Gastroesophageal sphincter (tissue), 4 donors: ENCODE measurements around the gene LRRC8C. TPM values are rescaled to one million over a fixed set of nuclear protein-coding genes. Genes with fewer than 3 reads are reported as not detected.
A peak's percentile ranks its signal among the peaks of the same experiment; 100 is the strongest.

ENCODE experiments used
- ATAC-seq: fragments of 150-250 bp; one replicate; pipeline ENCODE4 v1.9.1; 2016; ENCODE audit warnings: mild to moderate bottlenecking, moderate library complexity
- H3K27ac ChIP-seq, 4 donors: fragments of 200-600 bp; sonication (generic) in 3 of 4; 1 replicate in 3 of 4; 2 replicates in 1 of 4; pipeline ENCODE4 v1.5.1; 2016 to 2019
- H3K27me3 ChIP-seq: fragments of 200-600 bp; sonication (generic); one replicate; pipeline ENCODE4 v1.5.1; 2019
- H3K36me3 ChIP-seq, 2 donors: fragments of 200-600 bp; sonication (generic); one replicate each; pipeline ENCODE4 v1.5.1; 2019; ENCODE audit warnings: control low read depth in 1 of 2
- H3K4me1 ChIP-seq, 3 donors: fragments of 200-600 bp; sonication (generic); 1 replicate in 2 of 3; 2 replicates in 1 of 3; pipeline ENCODE4 v1.5.1; 2016 to 2019; ENCODE audit warnings: control low read depth in 2 of 3
- H3K4me3 ChIP-seq, 2 donors: fragments of 200-600 bp; sonication (generic); one replicate each; pipeline ENCODE4 v1.5.1; 2019; ENCODE audit warnings: mild to moderate bottlenecking in 1 of 2, moderate library complexity in 1 of 2
- H3K9me3 ChIP-seq, 3 donors: fragments of 200-600 bp; sonication (generic); one replicate each; pipeline ENCODE4 v1.5.1; 2017 to 2019; ENCODE audit warnings: control low read depth in 2 of 3
- CTCF ChIP-seq, 4 experiments: fragments of 200-600 bp in 2 of 4; fragments of 450-650 bp in 2 of 4; sonication (generic) in 1 of 4; IDR thresholded peaks; one replicate each; pipeline ENCODE4 v1.5.1; 2017 to 2019; ENCODE audit warnings: antibody characterized with exemption in 4 of 4, mild to moderate bottlenecking in 2 of 4, moderate library complexity in 2 of 4
- EP300 ChIP-seq: sonication (generic); formaldehyde crosslinking; IDR thresholded peaks from one replicate; pipeline ENCODE4 v1.6.1; 2017; ENCODE audit warnings: antibody characterized with exemption, mild to moderate bottlenecking
- POLR2A ChIP-seq, 2 donors: fragments of 450-650 bp; IDR thresholded peaks; one replicate each; pipeline ENCODE4 v1.6.1; 2017; ENCODE audit warnings: antibody characterized with exemption in 2 of 2, mild to moderate bottlenecking in 2 of 2, moderate library complexity in 1 of 2
- POLR2AphosphoS5 ChIP-seq: sonication (generic); formaldehyde crosslinking; IDR thresholded peaks from one replicate; pipeline ENCODE4 v1.6.1; 2017; ENCODE audit warnings: antibody characterized with exemption
- WGBS, 2 donors: methylation state at CpG; one replicate each; pipeline ENCODE4 v1.1.5; 2018; ENCODE audit warnings: low coverage in 1 of 2; 5-methylcytosine and 5-hydroxymethylcytosine counted together
- total RNA-seq, 4 donors: library from RNA; depleted of rRNA; stranded (reverse); fragments of >200 nt; gene quantifications; one replicate each; pipeline ENCODE4 v1.1.0, GENCODE V29; 2016

The LRRC8C gene
- total RNA-seq, 4 donors from 2014 or later: 5.4 to 9.6 (median 6.2) TPM

- peaks cover 0 to 7% of the 10 kb centered on the region in 2 donors for H3K36me3 ChIP-seq
- no peak for ATAC-seq
- H3K27ac ChIP-seq: peak overlapping the region in 2 of 4 donors; percentile 32 to 33
- 50 to 90% methylated on average over 2 to 4 of the region's 4 CpGs for WGBS, 2 donors
- H3K4me3 ChIP-seq: no peak overlapping the region
- peaks cover 0 to 19% (median 4%) of the 10 kb centered on the region in 3 donors for H3K4me1 ChIP-seq
- TF ChIP-seq POLR2A (IDR thresholded peaks at IDR 0.05) (no peak), POLR2AphosphoS5 (no peak), EP300 (no peak), CTCF (IDR thresholded peaks at IDR 0.05) (no peak)
- no peaks in the 10 kb centered on the region for H3K9me3 ChIP-seq
- no peaks in the 10 kb centered on the region for H3K27me3 ChIP-seq
Observed at GRCh38 chr1:89692601-89693521, 59.9 kb downstream of the LRRC8C start.

- peaks cover 0 to 19% (median 4%) of the 10 kb centered on the region in 3 donors for H3K4me1 ChIP-seq
- H3K27ac ChIP-seq: no peak overlapping the region
- no peaks in the 10 kb centered on the region for H3K36me3 ChIP-seq
- ATAC-seq: no peak
- no peak overlapping the region for H3K4me3 ChIP-seq
- no peaks in the 10 kb centered on the region for H3K9me3 ChIP-seq
- H3K27me3 ChIP-seq: no peaks in the 10 kb centered on the region
- no peak for TF ChIP-seq POLR2A (IDR thresholded peaks at IDR 0.05)
- no peak for TF ChIP-seq POLR2AphosphoS5
- no peak for TF ChIP-seq EP300
- no peak for TF ChIP-seq CTCF (IDR thresholded peaks at IDR 0.05)
Observed at GRCh38 chr1:89695847-89696246, 62.9 kb downstream of the LRRC8C start.

- Histone ChIP-seq H3K27me3 (no peaks in the 10 kb centered on the region), H3K4me1 (peaks cover 0 to 11% (median 4%) of the 10 kb centered on the region in 3 donors), H3K4me3 (no peak overlapping the region), H3K36me3 (no peaks in the 10 kb centered on the region), H3K9me3 (no peaks in the 10 kb centered on the region), H3K27ac (no peak overlapping the region)
- WGBS, 2 donors: 11 to 17% methylated on average over 1 of the region's 1 CpG
- ATAC-seq: no peak
- no peak for TF ChIP-seq EP300
- no peak for TF ChIP-seq POLR2AphosphoS5
- no peak for TF ChIP-seq POLR2A (IDR thresholded peaks at IDR 0.05)
- no peak for TF ChIP-seq CTCF (IDR thresholded peaks at IDR 0.05)
Observed at GRCh38 chr1:89697383-89697782, 64.5 kb downstream of the LRRC8C start.

- TF ChIP-seq POLR2A (IDR thresholded peaks at IDR 0.05) (no peak), EP300 (no peak), CTCF (IDR thresholded peaks at IDR 0.05) (no peak), POLR2AphosphoS5 (no peak)
- H3K9me3 ChIP-seq: no peaks in the 10 kb centered on the region
- 56 to 57% methylated on average over 3 of the region's 3 CpGs for WGBS, 2 donors
- ATAC-seq: no peak
- H3K36me3 ChIP-seq: no peaks in the 10 kb centered on the region
- no peak overlapping the region for H3K27ac ChIP-seq
- no peaks in the 10 kb centered on the region for H3K27me3 ChIP-seq
- peaks cover 0 to 6% (median 0%) of the 10 kb centered on the region in 3 donors for H3K4me1 ChIP-seq
- H3K4me3 ChIP-seq: no peak overlapping the region
Observed at GRCh38 chr1:89698020-89698560, 65.2 kb downstream of the LRRC8C start.

GRCh38 chr1:89698624-89699023, 65.7 kb downstream of the LRRC8C start:
- no peak for ATAC-seq
- Histone ChIP-seq H3K4me3 (no peak overlapping the region), H3K4me1 (peaks cover 0 to 6% (median 0%) of the 10 kb centered on the region in 3 donors), H3K36me3 (no peaks in the 10 kb centered on the region), H3K9me3 (no peaks in the 10 kb centered on the region), H3K27me3 (no peaks in the 10 kb centered on the region), H3K27ac (no peak overlapping the region)
- whole genome bisulfite sequencing, 2 donors: 63% methylated on average over 1 of the region's 1 CpG; no CpG with 5 or more reads in 1 of the 2 donors
- TF ChIP-seq POLR2A (IDR thresholded peaks at IDR 0.05) (no peak), POLR2AphosphoS5 (no peak), EP300 (no peak), CTCF (IDR thresholded peaks at IDR 0.05) (no peak)
